ENCODE results near the gene C1orf21. TPM values are rescaled to one million over a fixed set of nuclear protein-coding genes. Genes with fewer than 3 reads are reported as not detected.
"Not testable (repeated sequence)": the region's sequence is repeated elsewhere in the genome, so short reads cannot be mapped to it uniquely, and the experiment has no call there.

The C1orf21 gene
- 20.4 TPM for total RNA-seq

GRCh38 chr1:184386312-184387068 is at the start of gene C1orf21:
Gene C1orf21, plus strand, starts transcription at chr1:184387029. Its CDS starts 90,481 bp downstream, at chr1:184477510.
- DNase-seq = peak; percentile 91

GRCh38 chr1:184337865-184338264 is 49.0 kb upstream of the C1orf21 start:
- not testable (repeated sequence) for DNase-seq

- DNase-seq = no peak
Observed at GRCh38 chr1:184340984-184341383, 45.8 kb upstream of the C1orf21 start.

- DNase-seq = no peak
Observed at GRCh38 chr1:184350573-184350972, 36.3 kb upstream of the C1orf21 start.

GRCh38 chr1:184351416-184351975 is 35.3 kb upstream of the C1orf21 start:
- no peak for DNase-seq

- no peak for DNase-seq
Observed at GRCh38 chr1:184352776-184353175, 34.1 kb upstream of the C1orf21 start.

GRCh38 chr1:184354719-184355118 is 32.1 kb upstream of the C1orf21 start:
- no peak for DNase-seq

- peak; percentile 43 for DNase-seq
Observed at GRCh38 chr1:184356891-184357290, 29.9 kb upstream of the C1orf21 start.

GRCh38 chr1:184358256-184358655 is 28.6 kb upstream of the C1orf21 start:
- no peak for DNase-seq

GRCh38 chr1:184359909-184360308 is 26.9 kb upstream of the C1orf21 start:
- DNase-seq = no peak

GRCh38 chr1:184362876-184363275 is 24.0 kb upstream of the C1orf21 start:
- no peak for DNase-seq

- no peak for DNase-seq
Observed at GRCh38 chr1:184365699-184366098, 21.1 kb upstream of the C1orf21 start.

GRCh38 chr1:184366997-184367396 is 19.8 kb upstream of the C1orf21 start:
- DNase-seq = no peak

GRCh38 chr1:184367427-184368038 is 19.3 kb upstream of the C1orf21 start:
- no peak for DNase-seq

GRCh38 chr1:184368354-184368753 is 18.5 kb upstream of the C1orf21 start:
- DNase-seq = no peak

GRCh38 chr1:184370850-184371249 is 16.0 kb upstream of the C1orf21 start:
- no peak for DNase-seq

- DNase-seq = no peak
Observed at GRCh38 chr1:184373155-184373554, 13.7 kb upstream of the C1orf21 start.

- no peak for DNase-seq
Observed at GRCh38 chr1:184376369-184376768, 10.5 kb upstream of the C1orf21 start.

- DNase-seq = no peak
Observed at GRCh38 chr1:184379111-184379752, 7.6 kb upstream of the C1orf21 start.

- DNase-seq = no peak
Observed at GRCh38 chr1:184380468-184380867, 6.4 kb upstream of the C1orf21 start.

- DNase-seq = no peak
Observed at GRCh38 chr1:184383772-184384323, 3.0 kb upstream of the C1orf21 start.

GRCh38 chr1:184385865-184386311 is 941 bp upstream of the C1orf21 start:
- no peak for DNase-seq

- DNase-seq = no peak
Observed at GRCh38 chr1:184387069-184387475, 243 bp downstream of the C1orf21 start.

Measured in skin of body (tissue), 2 donors.